OCI-LY3 (cell line): Measurements from ENCODE around the gene PPP1R1C.

ENCODE experiments used
- CTCF ChIP-seq: fragments of 200-600, 300-600 bp; sonication (generic); IDR thresholded peaks from 2 replicates; pipeline ENCODE4 v1.5.1; 2014; ENCODE audit warnings: antibody characterized with exemption, low read length, low read depth
- EZH2phosphoT487 ChIP-seq: fragments of 200-600 bp; shearing (Covaris generic); IDR thresholded peaks from 2 replicates; pipeline ENCODE4 v1.6.1; 2018; ENCODE audit warnings: antibody characterized with exemption, mixed run types, low read depth

GRCh38 chr2:181949047-181949446 is 36.6 kb upstream of the PPP1R1C start:
- no peak for TF ChIP-seq CTCF
- no peak for TF ChIP-seq EZH2phosphoT487
